ENCODE measurements around the gene GDI2.

The GDI2 gene

DNA sequence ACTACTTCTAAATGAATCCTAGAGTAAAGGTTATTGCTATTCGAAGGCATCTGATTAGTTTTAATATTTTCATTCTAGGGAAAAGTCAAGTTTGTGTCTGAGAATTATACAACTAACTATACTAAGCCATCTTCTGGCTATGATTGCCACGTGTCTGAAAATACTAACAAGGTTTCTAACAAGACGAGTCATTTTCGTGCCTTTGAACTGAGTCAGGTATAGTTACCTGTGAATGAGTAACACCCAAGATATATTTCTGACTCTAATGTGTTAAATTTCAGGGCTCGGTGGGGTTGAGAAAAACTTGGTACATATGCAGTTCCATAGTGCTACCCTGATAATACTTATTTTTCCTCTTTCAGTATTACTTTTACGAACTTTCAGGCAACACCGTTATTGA is 93.1 kb downstream of the GDI2 start:
- Histone ChIP-seq H4K20me1 (ENCODE audit: insufficient read depth, low read length) (no peaks in the 10 kb centered on the region), H3F3A (ENCODE audit: insufficient read depth, low read length) (no peaks in the 10 kb centered on the region), H3K36me3 (ENCODE audit: insufficient read depth, low read length) (peaks cover 20% of the 10 kb centered on the region), H3K4me3 (ENCODE audit: low read depth, low read length, poor library complexity, severe bottlenecking) (no peak overlapping the region), H2AFZ (ENCODE audit: low read length) (no peak overlapping the region), H3K79me2 (ENCODE audit: insufficient read depth, low read length) (no peaks in the 10 kb centered on the region), H3K4me1 (ENCODE audit: insufficient read depth, low read length, severe bottlenecking) (peaks cover 24% of the 10 kb centered on the region), H3K9me3 (ENCODE audit: low read length) (no peaks in the 10 kb centered on the region), H3K9ac (ENCODE audit: low read length) (no peak overlapping the region), H3K27me3 (ENCODE audit: insufficient read depth, low read length) (no peaks in the 10 kb centered on the region), H3K27ac (ENCODE audit: low read depth, low read length, poor library complexity, severe bottlenecking) (no peak overlapping the region), H3K9me2 (ENCODE audit: low read depth, low read length) (no peaks in the 10 kb centered on the region), H3K4me2 (ENCODE audit: low read length) (no peak overlapping the region)
- TF ChIP-seq, protein P1, sequence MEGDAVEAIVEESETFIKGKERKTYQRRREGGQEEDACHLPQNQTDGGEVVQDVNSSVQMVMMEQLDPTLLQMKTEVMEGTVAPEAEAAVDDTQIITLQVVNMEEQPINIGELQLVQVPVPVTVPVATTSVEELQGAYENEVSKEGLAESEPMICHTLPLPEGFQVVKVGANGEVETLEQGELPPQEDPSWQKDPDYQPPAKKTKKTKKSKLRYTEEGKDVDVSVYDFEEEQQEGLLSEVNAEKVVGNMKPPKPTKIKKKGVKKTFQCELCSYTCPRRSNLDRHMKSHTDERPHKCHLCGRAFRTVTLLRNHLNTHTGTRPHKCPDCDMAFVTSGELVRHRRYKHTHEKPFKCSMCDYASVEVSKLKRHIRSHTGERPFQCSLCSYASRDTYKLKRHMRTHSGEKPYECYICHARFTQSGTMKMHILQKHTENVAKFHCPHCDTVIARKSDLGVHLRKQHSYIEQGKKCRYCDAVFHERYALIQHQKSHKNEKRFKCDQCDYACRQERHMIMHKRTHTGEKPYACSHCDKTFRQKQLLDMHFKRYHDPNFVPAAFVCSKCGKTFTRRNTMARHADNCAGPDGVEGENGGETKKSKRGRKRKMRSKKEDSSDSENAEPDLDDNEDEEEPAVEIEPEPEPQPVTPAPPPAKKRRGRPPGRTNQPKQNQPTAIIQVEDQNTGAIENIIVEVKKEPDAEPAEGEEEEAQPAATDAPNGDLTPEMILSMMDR (IDR thresholded peaks at IDR 0.05; ENCODE audit: low read length) = no peak
- no peak for TF ChIP-seq EZH2 (IDR thresholded peaks at IDR 0.05; ENCODE audit: borderline replicate concordance, low read length)

DNA sequence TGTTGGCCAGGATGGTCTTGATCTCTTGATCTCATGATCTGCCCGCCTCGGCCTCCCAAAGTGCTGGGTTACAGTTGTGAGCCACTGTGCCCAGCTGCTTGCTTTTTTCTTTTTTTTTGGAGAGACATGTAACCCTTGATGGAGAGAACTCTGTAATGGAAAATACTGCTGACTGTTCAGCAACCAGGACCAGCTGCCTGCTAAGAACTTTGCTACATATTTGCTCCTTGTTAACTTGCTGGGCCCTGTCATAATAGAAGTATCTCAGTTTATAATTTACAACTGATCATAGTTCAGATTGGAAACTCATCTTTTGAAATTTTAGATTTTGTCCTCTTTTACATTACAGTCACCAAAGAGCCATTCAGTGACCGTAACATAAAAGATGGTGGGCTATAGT is 93.7 kb downstream of the GDI2 start:
- TF ChIP-seq, protein P1 (IDR thresholded peaks at IDR 0.05; ENCODE audit: low read length) = no peak
- TF ChIP-seq EZH2 (IDR thresholded peaks at IDR 0.05; ENCODE audit: borderline replicate concordance, low read length) = no peak
- Histone ChIP-seq H3K4me2 (ENCODE audit: low read length) (no peak overlapping the region), H2AFZ (ENCODE audit: low read length) (no peak overlapping the region), H3K36me3 (ENCODE audit: insufficient read depth, low read length) (peaks cover 20% of the 10 kb centered on the region), H3K79me2 (ENCODE audit: insufficient read depth, low read length) (no peaks in the 10 kb centered on the region), H3F3A (ENCODE audit: insufficient read depth, low read length) (no peaks in the 10 kb centered on the region), H3K4me1 (ENCODE audit: insufficient read depth, low read length, severe bottlenecking) (peaks cover 30% of the 10 kb centered on the region), H3K27me3 (ENCODE audit: insufficient read depth, low read length) (no peaks in the 10 kb centered on the region), H3K27ac (ENCODE audit: low read depth, low read length, poor library complexity, severe bottlenecking) (no peak overlapping the region), H3K9me2 (ENCODE audit: low read depth, low read length) (no peaks in the 10 kb centered on the region), H3K9me3 (ENCODE audit: low read length) (no peaks in the 10 kb centered on the region), H3K9ac (ENCODE audit: low read length) (no peak overlapping the region), H3K4me3 (ENCODE audit: low read depth, low read length, poor library complexity, severe bottlenecking) (no peak overlapping the region), H4K20me1 (ENCODE audit: insufficient read depth, low read length) (no peaks in the 10 kb centered on the region)
